ENCODE data around the gene MAGI2. TPM values are rescaled to one million over a fixed set of nuclear protein-coding genes. Genes with fewer than 3 reads are reported as not detected.
"Not testable (repeated sequence)": the region's sequence is repeated elsewhere in the genome, so short reads cannot be mapped to it uniquely, and the experiment has no call there.

MAGI2 gene
- total and polyA plus RNA-seq, 8 donors: 6.1 to 9.2 (median 7.1) TPM

- Histone ChIP-seq H3K27ac (no peak overlapping the region), H3K4me1 (no peaks in the 10 kb centered on the region), H3K9me3 (no peaks in the 10 kb centered on the region), H3K27me3 (no peaks in the 10 kb centered on the region), H3K36me3 (no peaks in the 10 kb centered on the region), H3K4me3 (no peak overlapping the region)
- ATAC-seq (no peak), DNase-seq (no peak)
- intact Hi-C loops (cut with DNase I): no loop called here
- TF ChIP-seq CTCF (IDR thresholded peaks at IDR 0.05): no peak
These were observed 938.8 kb downstream of the MAGI2 start for GRCh38 chr7:78514634-78515033.

GRCh38 chr7:78510580-78511188 is 942.8 kb downstream of the MAGI2 start:
- DNase-seq: peak in 2 of 4 donors; percentile 33 to 66
- H3K9me3 ChIP-seq: no peaks in the 10 kb centered on the region
- ATAC-seq: peak; percentile 69
- no peak overlapping the region for H3K4me3 ChIP-seq
- intact Hi-C loops (cut with DNase I): no loop called here
- no peaks in the 10 kb centered on the region for H3K27me3 ChIP-seq
- TF ChIP-seq CTCF (IDR thresholded peaks at IDR 0.05): peak; percentile 23 to 75
- no peak overlapping the region for H3K27ac ChIP-seq
- H3K36me3 ChIP-seq: no peaks in the 10 kb centered on the region
- H3K4me1 ChIP-seq: no peaks in the 10 kb centered on the region

- H3K9me3 ChIP-seq, H3K4me1 ChIP-seq, H3K27me3 ChIP-seq, ATAC-seq, H3K4me3 ChIP-seq, H3K27ac ChIP-seq, H3K36me3 ChIP-seq, DNase-seq: not testable (repeated sequence)
- intact Hi-C loops (cut with DNase I): loop anchor here in 1 of 2 donors (10.0 kb wide), 1 partner anchor 672 kb away; no protein-coding TSS in a partner anchor
These were observed 950.2 kb downstream of the MAGI2 start for GRCh38 chr7:78503301-78503700.

GRCh38 chr7:78501064-78501463 is 952.4 kb downstream of the MAGI2 start:
- Histone ChIP-seq H3K27ac (no peak overlapping the region), H3K4me1 (no peaks in the 10 kb centered on the region), H3K4me3 (no peak overlapping the region), H3K9me3 (no peaks in the 10 kb centered on the region), H3K36me3 (no peaks in the 10 kb centered on the region), H3K27me3 (no peaks in the 10 kb centered on the region)
- DNase-seq (no peak), ATAC-seq (no peak)
- intact Hi-C loops (cut with DNase I): loop anchor here in 1 of 2 donors (10.0 kb wide), 1 partner anchor 674 kb away; no protein-coding TSS in a partner anchor
- no peak for TF ChIP-seq CTCF (IDR thresholded peaks at IDR 0.05)

GRCh38 chr7:78499971-78500370 is 953.5 kb downstream of the MAGI2 start:
- intact Hi-C loops (cut with DNase I): loop anchor here in 1 of 2 donors (10.0 kb wide), 1 partner anchor 675 kb away; no protein-coding TSS in a partner anchor
- ATAC-seq: no peak
- H3K4me3 ChIP-seq: no peak overlapping the region
- H3K4me1 ChIP-seq: no peaks in the 10 kb centered on the region
- no peak for DNase-seq
- H3K27ac ChIP-seq: no peak overlapping the region
- H3K27me3 ChIP-seq: no peaks in the 10 kb centered on the region
- H3K36me3 ChIP-seq: no peaks in the 10 kb centered on the region
- TF ChIP-seq CTCF (IDR thresholded peaks at IDR 0.05): no peak
- no peaks in the 10 kb centered on the region for H3K9me3 ChIP-seq

GRCh38 chr7:78499283-78499682 is 954.2 kb downstream of the MAGI2 start:
- H3K4me3 ChIP-seq: no peak overlapping the region
- H3K4me1 ChIP-seq: no peaks in the 10 kb centered on the region
- no peaks in the 10 kb centered on the region for H3K36me3 ChIP-seq
- no peak for TF ChIP-seq CTCF (IDR thresholded peaks at IDR 0.05)
- no peaks in the 10 kb centered on the region for H3K9me3 ChIP-seq
- no peak for DNase-seq
- intact Hi-C loops (cut with DNase I): no loop called here
- H3K27ac ChIP-seq: no peak overlapping the region
- ATAC-seq: no peak
- H3K27me3 ChIP-seq: no peaks in the 10 kb centered on the region

Measured in left lung (tissue), 10 donors.